IMR-90 (cell line): ENCODE results near the gene ZNF729. TPM values are rescaled to one million over a fixed set of nuclear protein-coding genes. Genes with fewer than 3 reads are reported as not detected.

Experiments used
- ATAC-seq: fragments of 200-7000 bp; cut with Tn5 transposase; 2 replicates; pipeline ENCODE4 v1.9.1; 2020; ENCODE audit warnings: low read depth, mild to moderate bottlenecking, moderate library complexity
- BruUV-seq: library from RNA; stranded (reverse); fragments of 400-500 nt; replicated peaks from 2 replicates; lab custom pipeline; 2021; lab: Mats Ljungman, UMichigan
- CTCF ChIA-PET: fragments of 300-600 bp; formaldehyde crosslinking; extraction: SDS; loops from one replicate; lab custom pipeline; 2021; ENCODE audit warnings: antibody characterized with exemption; lab: Yijun Ruan, JAX
- POLR2A ChIA-PET: fragments of 300-600 bp; sonication (Branson Sonifier 250); formaldehyde crosslinking; loops from one replicate; lab custom pipeline; 2022; ENCODE audit warnings: antibody characterized with exemption; ENCODE audit not compliant: unreplicated experiment; lab: Charles Lee
- DNase-seq: peaks from one replicate; pipeline ENCODE4 v3.0.0; 2013
- H2AFZ ChIP-seq: replicated peaks from 2 replicates; pipeline ENCODE3; 2013; ENCODE audit warnings: low read length, mild to moderate bottlenecking; ENCODE audit not compliant: poor library complexity
- H2AK5ac ChIP-seq: 2 replicates; pipeline ENCODE4 v1.6.1; 2013; ENCODE audit warnings: low read depth, low read length, inconsistent platforms
- H2AK9ac ChIP-seq: replicated peaks from 2 replicates; pipeline ENCODE3; 2013; ENCODE audit warnings: mild to moderate bottlenecking, low read depth, low read length, moderate library complexity; ENCODE audit not compliant: poor library complexity
- H2BK120ac ChIP-seq: 2 replicates; pipeline ENCODE4 v1.6.1; 2013; ENCODE audit warnings: low read depth, low read length, inconsistent platforms
- H2BK15ac ChIP-seq: 3 replicates; pipeline ENCODE4 v1.6.1; 2013; ENCODE audit warnings: low read depth, low read length, inconsistent platforms
- H2BK20ac ChIP-seq: 2 replicates; pipeline ENCODE4 v1.6.1; 2013; ENCODE audit warnings: low read depth, mild to moderate bottlenecking, inconsistent platforms, low read length, moderate library complexity
- H2BK5ac ChIP-seq: 2 replicates; pipeline ENCODE4 v1.6.1; 2013; ENCODE audit warnings: mild to moderate bottlenecking, low read depth, low read length, inconsistent platforms; ENCODE audit not compliant: poor library complexity, severe bottlenecking
- H3K14ac ChIP-seq: replicated peaks from 2 replicates; pipeline ENCODE4 v1.6.1; 2013; ENCODE audit warnings: low read depth, low read length, inconsistent platforms
- H3K18ac ChIP-seq: 2 replicates; pipeline ENCODE4 v1.6.1; 2013; ENCODE audit warnings: low read depth, low read length, control low read depth
- H3K23ac ChIP-seq: 2 replicates; pipeline ENCODE4 v1.6.1; 2013; ENCODE audit warnings: low read depth, low read length, inconsistent platforms
- H3K27ac ChIP-seq: 2 replicates; pipeline ENCODE4 v1.5.1; 2013; ENCODE audit warnings: mild to moderate bottlenecking, control low read depth, low read length; ENCODE audit not compliant: insufficient read depth
- H3K27me3 ChIP-seq: 2 replicates; pipeline ENCODE4 v1.6.1; 2013; ENCODE audit warnings: low read length; ENCODE audit not compliant: control insufficient read depth, insufficient read depth
- H3K36me3 ChIP-seq: 2 replicates; pipeline ENCODE4 v1.6.1; 2013; ENCODE audit warnings: low read length, mixed read lengths; ENCODE audit not compliant: control insufficient read depth, insufficient read depth
- H3K4ac ChIP-seq: 2 replicates; pipeline ENCODE4 v1.6.1; 2013; ENCODE audit warnings: low read depth, low read length, inconsistent platforms
- H3K4me1 ChIP-seq: 2 replicates; pipeline ENCODE4 v1.6.1; 2013; ENCODE audit warnings: low read length, mixed read lengths; ENCODE audit not compliant: control insufficient read depth, insufficient read depth
- H3K4me2 ChIP-seq: 2 replicates; pipeline ENCODE4 v1.6.1; 2013; ENCODE audit warnings: low read depth, mild to moderate bottlenecking, control low read depth, low read length, moderate library complexity
- H3K4me3 ChIP-seq: 2 replicates; pipeline ENCODE4 v1.5.1; 2013; ENCODE audit warnings: low read depth, mild to moderate bottlenecking, control low read depth, low read length, moderate library complexity; ENCODE audit not compliant: insufficient read depth
- H3K56ac ChIP-seq: 2 replicates; pipeline ENCODE4 v1.6.1; 2013; ENCODE audit warnings: low read length, inconsistent platforms; ENCODE audit not compliant: insufficient read depth; ENCODE audit errors: extremely low read depth
- H3K79me1 ChIP-seq, 2 experiments: 2 replicates each; pipeline ENCODE4 v1.6.1; 2013; ENCODE audit warnings: low read length in 2 of 2, inconsistent platforms in 1 of 2, low read depth in 1 of 2
- H3K9ac ChIP-seq: 2 replicates; pipeline ENCODE4 v1.6.1; 2013; ENCODE audit warnings: low read depth, low read length, control low read depth
- H3K9me1 ChIP-seq: 2 replicates; pipeline ENCODE4 v1.6.1; 2013; ENCODE audit warnings: low read length, inconsistent platforms; ENCODE audit not compliant: insufficient read depth
- H3K9me3 ChIP-seq: 2 replicates; pipeline ENCODE4 v1.6.1; 2013; ENCODE audit warnings: low read length; ENCODE audit not compliant: control insufficient read depth, insufficient read depth
- H4K20me1 ChIP-seq: 2 replicates; pipeline ENCODE4 v1.6.1; 2013; ENCODE audit warnings: low read length, inconsistent platforms; ENCODE audit not compliant: insufficient read depth
- H4K5ac ChIP-seq: 2 replicates; pipeline ENCODE4 v1.6.1; 2013; ENCODE audit warnings: mild to moderate bottlenecking, low read depth, low read length, control low read depth
- H4K8ac ChIP-seq, 2 experiments: 2 replicates each; pipeline ENCODE4 v1.6.1; 2013; ENCODE audit warnings: low read depth in 2 of 2, low read length in 2 of 2, control low read depth in 1 of 2, inconsistent platforms in 1 of 2
- H4K91ac ChIP-seq: 2 replicates; pipeline ENCODE4 v1.6.1; 2013; ENCODE audit warnings: low read depth, low read length, inconsistent platforms; ENCODE audit not compliant: insufficient read depth
- BHLHE40 ChIP-seq: fragments of 150-350 bp; IDR thresholded peaks from 2 replicates; pipeline ENCODE4 v1.6.1; 2016; ENCODE audit warnings: mild to moderate bottlenecking, low read depth, low read length
- CEBPB ChIP-seq: IDR thresholded peaks from 2 replicates; pipeline ENCODE4 v1.6.1; 2012; ENCODE audit warnings: low read depth, low read length, improper control_type of control experiment
- ELK1 ChIP-seq: fragments of 150-350 bp; IDR thresholded peaks from 2 replicates; pipeline ENCODE4 v1.6.1; 2016; ENCODE audit warnings: low read depth, mild to moderate bottlenecking, low read length, moderate library complexity, borderline replicate concordance
- FOS ChIP-seq: fragments of 150-350 bp; IDR thresholded peaks from 2 replicates; pipeline ENCODE4 v1.6.1; 2016; ENCODE audit warnings: low read depth, low read length
- MAZ ChIP-seq: IDR thresholded peaks from 2 replicates; pipeline ENCODE4 v1.6.1; 2012; ENCODE audit warnings: low read depth, mild to moderate bottlenecking, low read length, improper control_type of control experiment, moderate library complexity, borderline replicate concordance
- NFE2L2 ChIP-seq: fragments of 150-350 bp; IDR thresholded peaks from 2 replicates; pipeline ENCODE4 v1.6.1; 2016; ENCODE audit warnings: low read depth, mild to moderate bottlenecking, low read length
- POLR2A ChIP-seq: IDR thresholded peaks from 2 replicates; pipeline ENCODE4 v1.6.1; 2012; ENCODE audit warnings: mild to moderate bottlenecking, low read depth, low read length
- RAD21 ChIP-seq: IDR thresholded peaks from 2 replicates; pipeline ENCODE4 v1.6.1; 2012; ENCODE audit warnings: low read length, improper control_type of control experiment
- RCOR1 ChIP-seq: IDR thresholded peaks from 2 replicates; pipeline ENCODE4 v1.6.1; 2012; ENCODE audit warnings: mild to moderate bottlenecking, low read length, improper control_type of control experiment; ENCODE audit not compliant: insufficient replicate concordance
- RFX5 ChIP-seq: IDR thresholded peaks from 2 replicates; pipeline ENCODE4 v1.8.0; 2012; ENCODE audit warnings: low read depth, mild to moderate bottlenecking, low read length, moderate library complexity
- SMC3 ChIP-seq: fragments of 150-350 bp; IDR thresholded peaks from 2 replicates; pipeline ENCODE4 v1.6.1; 2016; ENCODE audit warnings: low read depth, mild to moderate bottlenecking, antibody characterized with exemption, low read length, moderate library complexity
- dilution Hi-C: fragments of 300-500 bp; cut with HindIII; formaldehyde crosslinking; loops from one replicate; pipeline ENCODE4 v1.14.3; 2018; ENCODE audit warnings: low sequenced_read_pairs; ENCODE audit not compliant: unreplicated experiment
- in situ Hi-C: fragments of 300-500 bp; cut with MboI; formaldehyde crosslinking; loops from 3 replicates; pipeline ENCODE4 v1.14.3; 2019; ENCODE audit warnings: low sequenced_read_pairs, inconsistent platforms, mixed read lengths
- intact Hi-C: fragments of 100-400 bp; cut with micrococcal nuclease; formaldehyde crosslinking; loops from 2 replicates; pipeline ENCODE4 v1.10.0; 2022
- polyA plus RNA-seq, 3 experiments: library from polyadenylated mRNA; depleted of rRNA; stranded (reverse); fragments of >200 nt; gene quantifications; 2 replicates each; pipeline ENCODE4 v1.2.3, GENCODE V29; 2012; ENCODE audit warnings: low replicate concordance in 1 of 3
- total RNA-seq: library from RNA; depleted of rRNA; stranded (reverse); fragments of >200 nt; gene quantifications from 2 replicates; pipeline ENCODE4 v1.2.3, GENCODE V29; 2012
- TF ChIP-seq, protein P1 (sequence below): fragments of 150-350 bp; IDR thresholded peaks from 2 replicates; pipeline ENCODE4 v1.6.1; 2017; ENCODE audit warnings: mild to moderate bottlenecking, antibody characterized with exemption, low read length, low read depth
- TF ChIP-seq, protein P2 (sequence below): conservative IDR thresholded peaks from 2 replicates; pipeline ENCODE4 v1.5.1; 2012; ENCODE audit warnings: mild to moderate bottlenecking, low read depth, low read length, improper control_type of control experiment

ZNF729 gene
- total and polyA plus RNA-seq, 2 of the 4 experiments (the other 2 are of a cell fraction): not detected

DNA sequence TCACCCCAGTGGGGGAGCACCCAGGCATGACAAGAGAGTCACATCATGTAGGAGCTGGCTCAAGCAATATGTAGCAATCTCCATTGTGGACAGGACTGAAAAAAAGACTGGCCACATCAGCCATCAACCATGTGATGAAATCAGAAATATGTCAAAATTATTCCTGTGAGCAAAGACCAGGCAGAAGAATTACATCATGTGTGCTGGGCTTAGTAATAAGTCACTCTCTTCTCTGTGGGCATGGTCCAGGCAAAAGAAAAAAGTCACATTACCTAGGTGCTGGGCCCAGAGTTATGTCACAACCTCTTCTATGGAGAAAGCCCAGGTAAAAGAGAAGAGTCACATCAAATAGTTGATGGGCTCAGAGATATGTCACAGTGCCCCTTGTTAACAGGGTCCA is 28.3 kb upstream of the ZNF729 start:
- BruUV-seq: no TSS peak
- ATAC-seq: no peak
- no peak for TF ChIP-seq FOS
- TF ChIP-seq POLR2A: no peak
- no peak for TF ChIP-seq BHLHE40
- no peak for TF ChIP-seq NFE2L2
- TF ChIP-seq RFX5: no peak
- no peak for TF ChIP-seq CEBPB
- TF ChIP-seq RCOR1: no peak
- TF ChIP-seq ELK1: no peak
- TF ChIP-seq, protein P1, sequence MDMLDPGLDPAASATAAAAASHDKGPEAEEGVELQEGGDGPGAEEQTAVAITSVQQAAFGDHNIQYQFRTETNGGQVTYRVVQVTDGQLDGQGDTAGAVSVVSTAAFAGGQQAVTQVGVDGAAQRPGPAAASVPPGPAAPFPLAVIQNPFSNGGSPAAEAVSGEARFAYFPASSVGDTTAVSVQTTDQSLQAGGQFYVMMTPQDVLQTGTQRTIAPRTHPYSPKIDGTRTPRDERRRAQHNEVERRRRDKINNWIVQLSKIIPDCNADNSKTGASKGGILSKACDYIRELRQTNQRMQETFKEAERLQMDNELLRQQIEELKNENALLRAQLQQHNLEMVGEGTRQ: no peak
- TF ChIP-seq, protein P2, sequence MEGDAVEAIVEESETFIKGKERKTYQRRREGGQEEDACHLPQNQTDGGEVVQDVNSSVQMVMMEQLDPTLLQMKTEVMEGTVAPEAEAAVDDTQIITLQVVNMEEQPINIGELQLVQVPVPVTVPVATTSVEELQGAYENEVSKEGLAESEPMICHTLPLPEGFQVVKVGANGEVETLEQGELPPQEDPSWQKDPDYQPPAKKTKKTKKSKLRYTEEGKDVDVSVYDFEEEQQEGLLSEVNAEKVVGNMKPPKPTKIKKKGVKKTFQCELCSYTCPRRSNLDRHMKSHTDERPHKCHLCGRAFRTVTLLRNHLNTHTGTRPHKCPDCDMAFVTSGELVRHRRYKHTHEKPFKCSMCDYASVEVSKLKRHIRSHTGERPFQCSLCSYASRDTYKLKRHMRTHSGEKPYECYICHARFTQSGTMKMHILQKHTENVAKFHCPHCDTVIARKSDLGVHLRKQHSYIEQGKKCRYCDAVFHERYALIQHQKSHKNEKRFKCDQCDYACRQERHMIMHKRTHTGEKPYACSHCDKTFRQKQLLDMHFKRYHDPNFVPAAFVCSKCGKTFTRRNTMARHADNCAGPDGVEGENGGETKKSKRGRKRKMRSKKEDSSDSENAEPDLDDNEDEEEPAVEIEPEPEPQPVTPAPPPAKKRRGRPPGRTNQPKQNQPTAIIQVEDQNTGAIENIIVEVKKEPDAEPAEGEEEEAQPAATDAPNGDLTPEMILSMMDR: no peak
- no peak for TF ChIP-seq SMC3
- TF ChIP-seq MAZ: no peak
- no peak for TF ChIP-seq RAD21

More for the DNA sequence above, 28.3 kb upstream of the ZNF729 start:
- dilution Hi-C loops: no loop called here
- ChIA-PET POLR2A (no interaction called here), CTCF (no interaction called here)
- Histone ChIP-seq H3K79me1 (no peaks in the 10 kb centered on the region), H3K4me1 (no peaks in the 10 kb centered on the region), H3K9me1 (no peaks in the 10 kb centered on the region), H3K4me3 (no peak overlapping the region), H2AK9ac (no peak overlapping the region), H2BK15ac (no peak overlapping the region), H3K27ac (no peak overlapping the region), H2BK120ac (no peak overlapping the region), H2BK20ac (no peak overlapping the region), H3K4me2 (no peak overlapping the region), H2AFZ (no peak overlapping the region), H2AK5ac (no peak overlapping the region), H4K5ac (no peak overlapping the region), H3K56ac (no peak overlapping the region), H4K8ac (no peak overlapping the region), H3K36me3 (no peaks in the 10 kb centered on the region), H3K18ac (no peak overlapping the region), H3K4ac (no peak overlapping the region), H4K20me1 (no peaks in the 10 kb centered on the region; the same call in 1 of the 2 replicates), H3K9ac (no peak overlapping the region), H2BK5ac (no peak overlapping the region), H3K27me3 (no peaks in the 10 kb centered on the region), H3K23ac (no peak overlapping the region), H4K91ac (no peak overlapping the region), H3K14ac (no peak overlapping the region), H3K9me3 (peaks cover 32% of the 10 kb centered on the region)
- intact Hi-C loops: no loop called here
- DNase-seq: no peak
- in situ Hi-C loops: no loop called here
